Neural cell (in vitro differentiated cells): ENCODE results near the gene PGM2L1. TPM values are rescaled to one million over a fixed set of nuclear protein-coding genes. Genes with fewer than 3 reads are reported as not detected.

Experiments used
- H2AFZ ChIP-seq: fragments of 200-600, 300-800 bp; sonication (generic), shearing (Covaris generic); 2 replicates; pipeline ENCODE4 v1.6.0; 2014; ENCODE audit warnings: low read depth, mild to moderate bottlenecking, antibody characterized with exemption, low read length, moderate library complexity
- H3F3A ChIP-seq: fragments of 200-600 bp; shearing (Covaris generic); 2 replicates; pipeline ENCODE4 v1.6.1; 2016; ENCODE audit warnings: mild to moderate bottlenecking, moderate library complexity, mixed read lengths, antibody characterized with exemption, low read length; ENCODE audit not compliant: insufficient read depth, poor library complexity, severe bottlenecking
- H3K27ac ChIP-seq: fragments of 200-600, 300-800 bp; sonication (generic), shearing (Covaris generic); 2 replicates; pipeline ENCODE4 v1.5.1; 2014; ENCODE audit warnings: mild to moderate bottlenecking, low read length, moderate library complexity
- H3K27me3 ChIP-seq: fragments of 300-800, 200-600 bp; sonication (generic), shearing (Covaris generic); 2 replicates; pipeline ENCODE4 v1.6.0; 2014; ENCODE audit warnings: mild to moderate bottlenecking, low read depth, low read length, moderate library complexity; ENCODE audit not compliant: insufficient read depth
- H3K36me3 ChIP-seq: fragments of 300-800, 200-600 bp; sonication (generic), shearing (Covaris generic); 2 replicates; pipeline ENCODE4 v1.5.1; 2014; ENCODE audit warnings: mild to moderate bottlenecking, antibody characterized with exemption, low read length, moderate library complexity; ENCODE audit not compliant: insufficient read depth
- H3K4me2 ChIP-seq: fragments of 300-800, 200-600 bp; sonication (generic), shearing (Covaris generic); 2 replicates; pipeline ENCODE4 v1.6.0; 2014; ENCODE audit warnings: mild to moderate bottlenecking, low read length
- H3K4me3 ChIP-seq: fragments of 300-800, 200-600 bp; sonication (generic), shearing (Covaris generic); 2 replicates; pipeline ENCODE4 v1.5.1; 2014; ENCODE audit warnings: mild to moderate bottlenecking, low read length, moderate library complexity
- H3K79me2 ChIP-seq: fragments of 200-600 bp; shearing (Covaris generic); replicated peaks from 2 replicates; pipeline ENCODE4 v1.6.0; 2014; ENCODE audit warnings: mild to moderate bottlenecking, low read length, moderate library complexity; ENCODE audit not compliant: insufficient read depth
- H3K9ac ChIP-seq: fragments of 300-800, 200-600 bp; sonication (generic), shearing (Covaris generic); 2 replicates; pipeline ENCODE4 v1.6.1; 2016; ENCODE audit warnings: mild to moderate bottlenecking, low read length, mixed read lengths
- H3K9me2 ChIP-seq: fragments of 200-600 bp; shearing (Covaris generic); 2 replicates; pipeline ENCODE4 v1.6.1; 2016; ENCODE audit warnings: mild to moderate bottlenecking, low read length, mixed read lengths; ENCODE audit not compliant: insufficient read depth
- H3K9me3 ChIP-seq: fragments of 200-600, 300-800 bp; sonication (generic), shearing (Covaris generic); 2 replicates; pipeline ENCODE4 v1.6.1; 2016; ENCODE audit warnings: mild to moderate bottlenecking, mixed run types, low read length, moderate library complexity, mixed read lengths
- H4K20me1 ChIP-seq: fragments of 200-600 bp; shearing (Covaris generic); 2 replicates; pipeline ENCODE4 v1.6.1; 2016; ENCODE audit warnings: mild to moderate bottlenecking, mixed run types; ENCODE audit not compliant: insufficient read depth
- CTCF ChIP-seq: fragments of 450-650 bp; IDR thresholded peaks from 2 replicates; pipeline ENCODE4 v1.5.1; 2014; ENCODE audit warnings: antibody characterized with exemption, mild to moderate bottlenecking, moderate library complexity; ENCODE audit not compliant: poor library complexity, severe bottlenecking
- EP300 ChIP-seq: fragments of 450-650 bp; conservative IDR thresholded peaks from 2 replicates; pipeline ENCODE4 v1.6.1; 2014; ENCODE audit warnings: antibody characterized with exemption, mild to moderate bottlenecking, moderate library complexity; ENCODE audit not compliant: poor library complexity, severe bottlenecking
- EZH2 ChIP-seq: fragments of 200-600, 300-800 bp; shearing (Covaris generic), sonication (generic); IDR thresholded peaks from 2 replicates; pipeline ENCODE4 v1.6.1; 2014; ENCODE audit warnings: antibody characterized with exemption, low read length, borderline replicate concordance, mild to moderate bottlenecking; ENCODE audit not compliant: insufficient read depth, poor library complexity, severe bottlenecking
- MXI1 ChIP-seq: fragments of 450-650 bp; conservative IDR thresholded peaks from 2 replicates; pipeline ENCODE4 v1.6.1; 2014; ENCODE audit warnings: antibody characterized with exemption, mild to moderate bottlenecking; ENCODE audit not compliant: poor library complexity, severe bottlenecking
- POLR2AphosphoS5 ChIP-seq: IDR thresholded peaks from 2 replicates; pipeline ENCODE4 v1.6.1; 2012
- RAD21 ChIP-seq: fragments of 450-650 bp; conservative IDR thresholded peaks from 2 replicates; pipeline ENCODE4 v1.6.1; 2014; ENCODE audit warnings: antibody characterized with exemption, mild to moderate bottlenecking, moderate library complexity
- SMC3 ChIP-seq: fragments of 450-650 bp; conservative IDR thresholded peaks from 2 replicates; pipeline ENCODE4 v1.6.1; 2014; ENCODE audit warnings: antibody characterized with exemption, mild to moderate bottlenecking, moderate library complexity; ENCODE audit not compliant: poor library complexity
- TAF1 ChIP-seq: IDR thresholded peaks from 2 replicates; pipeline ENCODE4 v1.6.1; 2012; ENCODE audit warnings: low read depth
- polyA plus RNA-seq: library from polyadenylated mRNA; depleted of rRNA; stranded (reverse); fragments of >200 nt; gene quantifications from 2 replicates; pipeline ENCODE4 v1.2.3, GENCODE V29; 2014
- TF ChIP-seq, protein P1 (sequence below): IDR thresholded peaks from 2 replicates; pipeline ENCODE4 v1.6.1; 2012; ENCODE audit warnings: borderline replicate concordance

PGM2L1 gene
- polyA plus RNA-seq, 1 donor from 2014 or later, result 95.0 TPM

GRCh38 chr11:74384641-74385040, 13.6 kb downstream of the PGM2L1 start:
- no peaks in the 10 kb centered on the region for H3K9me2 ChIP-seq
- H4K20me1 ChIP-seq, result no peaks in the 10 kb centered on the region
- no peak overlapping the region for H3K27ac ChIP-seq
- no peak overlapping the region for H3K4me3 ChIP-seq
- H3F3A ChIP-seq, result no peaks in the 10 kb centered on the region
- H3K9ac ChIP-seq, result no peak overlapping the region
- no peaks in the 10 kb centered on the region for H3K36me3 ChIP-seq
- H2AFZ ChIP-seq, result no peak overlapping the region
- H3K27me3 ChIP-seq, result no peaks in the 10 kb centered on the region
- no peak overlapping the region for H3K4me2 ChIP-seq
- TF ChIP-seq TAF1 (no peak), MXI1 (no peak)
- peaks cover 39% of the 10 kb centered on the region for H3K79me2 ChIP-seq
- no peaks in the 10 kb centered on the region for H3K9me3 ChIP-seq

GRCh38 chr11:74380746-74381439, 17.3 kb downstream of the PGM2L1 start:
- Histone ChIP-seq H3K36me3 (no peaks in the 10 kb centered on the region), H3F3A (no peaks in the 10 kb centered on the region), H3K9ac (no peak overlapping the region), H4K20me1 (no peaks in the 10 kb centered on the region), H3K9me3 (no peaks in the 10 kb centered on the region), H3K27ac (no peak overlapping the region), H3K4me3 (no peak overlapping the region), H2AFZ (no peak overlapping the region), H3K27me3 (no peaks in the 10 kb centered on the region), H3K79me2 (peaks cover 18% of the 10 kb centered on the region), H3K4me2 (no peak overlapping the region), H3K9me2 (no peaks in the 10 kb centered on the region)
- TF ChIP-seq SMC3 (no peak), CTCF (no peak), MXI1 (no peak)

GRCh38 chr11:74377689-74378088, 20.5 kb downstream of the PGM2L1 start:
- Histone ChIP-seq H3K79me2 (peaks cover 7% of the 10 kb centered on the region), H3K9ac (no peak overlapping the region), H3K27me3 (no peaks in the 10 kb centered on the region), H2AFZ (no peak overlapping the region), H4K20me1 (no peaks in the 10 kb centered on the region), H3K9me2 (no peaks in the 10 kb centered on the region), H3K27ac (no peak overlapping the region), H3F3A (no peaks in the 10 kb centered on the region), H3K36me3 (peaks cover 4% of the 10 kb centered on the region), H3K4me2 (no peak overlapping the region), H3K9me3 (no peaks in the 10 kb centered on the region), H3K4me3 (no peak overlapping the region)
- TF ChIP-seq MXI1 (no peak), RAD21 (no peak), EP300 (no peak), POLR2AphosphoS5 (no peak), TAF1 (no peak), SMC3 (no peak), CTCF (no peak), EZH2 (no peak)
- TF ChIP-seq, protein P1, sequence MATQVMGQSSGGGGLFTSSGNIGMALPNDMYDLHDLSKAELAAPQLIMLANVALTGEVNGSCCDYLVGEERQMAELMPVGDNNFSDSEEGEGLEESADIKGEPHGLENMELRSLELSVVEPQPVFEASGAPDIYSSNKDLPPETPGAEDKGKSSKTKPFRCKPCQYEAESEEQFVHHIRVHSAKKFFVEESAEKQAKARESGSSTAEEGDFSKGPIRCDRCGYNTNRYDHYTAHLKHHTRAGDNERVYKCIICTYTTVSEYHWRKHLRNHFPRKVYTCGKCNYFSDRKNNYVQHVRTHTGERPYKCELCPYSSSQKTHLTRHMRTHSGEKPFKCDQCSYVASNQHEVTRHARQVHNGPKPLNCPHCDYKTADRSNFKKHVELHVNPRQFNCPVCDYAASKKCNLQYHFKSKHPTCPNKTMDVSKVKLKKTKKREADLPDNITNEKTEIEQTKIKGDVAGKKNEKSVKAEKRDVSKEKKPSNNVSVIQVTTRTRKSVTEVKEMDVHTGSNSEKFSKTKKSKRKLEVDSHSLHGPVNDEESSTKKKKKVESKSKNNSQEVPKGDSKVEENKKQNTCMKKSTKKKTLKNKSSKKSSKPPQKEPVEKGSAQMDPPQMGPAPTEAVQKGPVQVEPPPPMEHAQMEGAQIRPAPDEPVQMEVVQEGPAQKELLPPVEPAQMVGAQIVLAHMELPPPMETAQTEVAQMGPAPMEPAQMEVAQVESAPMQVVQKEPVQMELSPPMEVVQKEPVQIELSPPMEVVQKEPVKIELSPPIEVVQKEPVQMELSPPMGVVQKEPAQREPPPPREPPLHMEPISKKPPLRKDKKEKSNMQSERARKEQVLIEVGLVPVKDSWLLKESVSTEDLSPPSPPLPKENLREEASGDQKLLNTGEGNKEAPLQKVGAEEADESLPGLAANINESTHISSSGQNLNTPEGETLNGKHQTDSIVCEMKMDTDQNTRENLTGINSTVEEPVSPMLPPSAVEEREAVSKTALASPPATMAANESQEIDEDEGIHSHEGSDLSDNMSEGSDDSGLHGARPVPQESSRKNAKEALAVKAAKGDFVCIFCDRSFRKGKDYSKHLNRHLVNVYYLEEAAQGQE, result no peak
